GM12874 (cell line): ENCODE results near the gene PGR.

Experiments
- TF ChIP-seq, protein P1 (sequence below): IDR thresholded peaks from 2 replicates; pipeline ENCODE4 v1.5.1; 2011; ENCODE audit warnings: low read depth, mild to moderate bottlenecking, control low read depth, low read length, moderate library complexity; ENCODE audit not compliant: insufficient read depth

PGR gene

DNA sequence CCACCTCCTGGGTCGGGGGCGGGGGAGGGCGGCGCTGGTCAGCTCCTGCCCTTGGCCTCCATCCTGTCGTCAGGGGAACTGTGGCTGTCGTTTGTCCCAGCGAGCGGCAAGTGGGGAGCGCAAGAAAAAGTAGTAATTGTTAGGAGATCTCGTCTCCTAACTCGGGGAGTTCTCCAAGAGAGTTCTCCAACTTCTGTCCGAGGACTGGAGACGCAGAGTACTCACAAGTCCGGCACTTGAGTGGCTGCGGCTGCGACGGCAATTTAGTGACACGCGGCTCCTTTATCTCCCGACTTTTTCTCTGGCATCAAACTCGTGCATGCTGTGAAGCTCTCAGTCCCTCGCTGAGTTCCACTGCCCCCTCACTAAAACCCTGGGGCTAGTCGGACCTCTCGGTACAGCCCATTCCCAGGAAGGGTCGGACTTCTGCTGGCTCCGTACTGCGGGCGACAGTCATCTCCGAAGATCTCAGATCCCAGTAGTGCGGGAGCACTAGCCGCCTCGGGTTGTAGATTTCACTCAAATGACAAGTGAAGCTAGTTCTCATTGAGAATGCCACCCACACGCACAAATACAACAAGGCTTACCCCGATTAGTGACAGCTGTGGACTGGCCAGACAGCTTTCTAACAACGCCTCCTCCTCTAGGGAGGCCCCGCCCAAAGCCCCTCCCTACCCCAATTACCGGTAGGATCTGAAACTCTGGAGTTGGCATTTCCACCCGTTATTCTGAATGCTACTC lies at the start of gene PGR:
TSS of gene PGR (minus strand) at position 611 of the 741 bp plus-strand sequence. CDS start 743 bp downstream, outside the sequence.
- TF ChIP-seq, protein P1, sequence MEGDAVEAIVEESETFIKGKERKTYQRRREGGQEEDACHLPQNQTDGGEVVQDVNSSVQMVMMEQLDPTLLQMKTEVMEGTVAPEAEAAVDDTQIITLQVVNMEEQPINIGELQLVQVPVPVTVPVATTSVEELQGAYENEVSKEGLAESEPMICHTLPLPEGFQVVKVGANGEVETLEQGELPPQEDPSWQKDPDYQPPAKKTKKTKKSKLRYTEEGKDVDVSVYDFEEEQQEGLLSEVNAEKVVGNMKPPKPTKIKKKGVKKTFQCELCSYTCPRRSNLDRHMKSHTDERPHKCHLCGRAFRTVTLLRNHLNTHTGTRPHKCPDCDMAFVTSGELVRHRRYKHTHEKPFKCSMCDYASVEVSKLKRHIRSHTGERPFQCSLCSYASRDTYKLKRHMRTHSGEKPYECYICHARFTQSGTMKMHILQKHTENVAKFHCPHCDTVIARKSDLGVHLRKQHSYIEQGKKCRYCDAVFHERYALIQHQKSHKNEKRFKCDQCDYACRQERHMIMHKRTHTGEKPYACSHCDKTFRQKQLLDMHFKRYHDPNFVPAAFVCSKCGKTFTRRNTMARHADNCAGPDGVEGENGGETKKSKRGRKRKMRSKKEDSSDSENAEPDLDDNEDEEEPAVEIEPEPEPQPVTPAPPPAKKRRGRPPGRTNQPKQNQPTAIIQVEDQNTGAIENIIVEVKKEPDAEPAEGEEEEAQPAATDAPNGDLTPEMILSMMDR: no peak

DNA sequence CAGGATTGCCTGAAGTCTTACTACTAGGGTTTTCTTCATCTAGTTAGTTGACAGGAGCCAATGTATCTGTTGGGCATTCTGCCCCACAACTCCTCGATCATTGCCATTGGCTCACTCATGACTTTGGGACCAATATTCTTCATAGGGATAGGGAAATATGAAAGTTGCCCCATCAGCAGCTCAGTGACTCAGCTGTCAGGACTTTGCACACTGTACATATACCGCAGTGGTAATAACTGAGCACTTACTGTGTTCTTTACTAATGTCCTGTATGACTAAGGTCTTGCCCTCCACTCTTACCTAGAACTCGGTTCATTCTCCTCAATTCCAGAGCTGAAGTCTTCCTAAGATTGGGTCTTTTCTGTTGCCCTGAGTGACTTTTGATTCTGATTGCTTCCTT lies 46.8 kb upstream of the PGR start:
- TF ChIP-seq, protein P1: no peak

DNA sequence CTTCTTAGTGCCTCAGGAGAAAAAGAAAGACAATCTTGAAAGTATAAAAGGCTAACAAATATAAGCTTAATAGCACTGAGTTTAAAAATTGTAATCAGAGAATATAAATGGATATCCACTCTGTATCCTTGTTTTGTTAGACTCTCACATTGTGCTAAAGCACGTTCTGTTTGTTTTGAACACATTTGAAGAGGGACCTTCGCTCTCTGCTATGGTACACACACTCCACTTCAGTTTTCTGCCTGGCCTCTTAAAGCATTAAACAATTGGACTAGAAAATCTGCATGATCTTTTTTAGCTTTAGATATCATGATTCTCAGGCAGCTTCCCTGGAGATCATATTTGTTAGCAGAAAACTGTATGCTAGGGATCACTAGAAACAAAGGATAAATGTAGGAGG lies 40.3 kb upstream of the PGR start:
- TF ChIP-seq, protein P1: no peak

DNA sequence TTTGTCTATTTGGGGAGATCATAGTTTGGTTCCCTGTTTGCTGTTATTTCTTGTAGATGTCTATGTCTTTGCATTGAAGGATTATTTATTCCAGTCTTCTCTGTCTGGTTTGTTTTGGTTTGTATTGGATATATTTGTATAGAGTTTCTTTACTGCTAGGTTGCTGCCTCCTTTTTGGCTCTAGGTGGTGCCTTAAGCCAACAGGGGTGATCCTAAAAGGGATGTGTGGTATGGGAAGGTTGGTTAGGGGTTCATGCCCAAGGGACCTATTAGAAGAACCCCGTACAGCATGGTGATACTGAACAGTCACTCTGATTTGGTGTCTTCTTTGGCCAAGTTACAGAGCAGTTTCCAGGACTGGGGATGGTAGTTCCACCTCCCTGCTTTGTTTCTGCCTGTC lies 36.4 kb upstream of the PGR start:
- TF ChIP-seq, protein P1: no peak

DNA sequence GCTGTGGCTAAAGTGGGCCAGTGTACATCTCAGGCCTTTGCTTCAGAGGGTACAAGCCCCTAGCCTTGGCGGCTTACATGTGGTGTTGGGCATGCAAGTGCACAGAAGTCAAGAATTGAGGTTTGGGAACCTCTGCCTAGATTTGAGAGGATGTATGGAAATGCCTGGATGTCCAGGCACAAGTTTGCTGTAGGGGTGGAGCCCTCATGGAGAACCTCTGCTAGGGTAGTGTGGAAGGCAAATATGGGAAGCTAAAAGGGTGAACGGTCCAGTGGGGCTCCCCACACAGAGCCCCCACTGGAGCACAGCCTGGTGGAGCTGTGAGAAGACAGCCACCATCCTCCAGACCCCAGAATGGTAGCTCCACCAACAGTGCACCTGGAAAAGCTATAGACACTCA lies 28.5 kb upstream of the PGR start:
- TF ChIP-seq, protein P1: no peak

DNA sequence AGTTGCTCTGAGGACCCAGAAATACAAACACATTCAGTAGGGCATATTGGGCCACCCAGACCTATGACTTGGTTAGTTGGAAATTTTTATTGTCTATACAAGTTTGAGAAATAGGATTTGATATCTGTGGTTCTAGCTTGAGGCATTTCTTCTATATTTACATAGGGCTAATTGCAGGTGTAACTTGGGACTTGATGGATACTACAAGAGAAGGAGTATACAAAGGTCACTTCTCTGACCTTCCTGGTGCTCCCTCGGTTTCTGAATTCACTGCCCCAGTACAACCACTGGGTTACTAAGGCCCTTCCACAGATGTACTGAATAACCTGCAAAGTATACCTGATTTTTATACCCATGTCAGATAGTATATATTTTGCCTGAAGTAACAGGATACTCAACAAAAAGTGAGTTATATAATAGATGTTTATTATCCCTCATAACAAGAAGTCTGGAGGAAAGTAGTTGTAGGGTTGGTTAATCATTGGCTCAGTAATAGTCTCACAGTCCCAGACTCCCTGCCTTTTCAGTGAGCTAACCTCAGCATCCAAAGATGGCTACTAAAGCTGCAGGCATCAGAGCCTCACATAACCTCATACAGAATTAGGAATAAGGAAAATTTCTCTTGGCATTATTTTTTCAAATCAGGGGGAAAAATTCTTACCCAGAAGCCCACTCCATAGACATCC lies 8.8 kb upstream of the PGR start:
- TF ChIP-seq, protein P1: no peak

DNA sequence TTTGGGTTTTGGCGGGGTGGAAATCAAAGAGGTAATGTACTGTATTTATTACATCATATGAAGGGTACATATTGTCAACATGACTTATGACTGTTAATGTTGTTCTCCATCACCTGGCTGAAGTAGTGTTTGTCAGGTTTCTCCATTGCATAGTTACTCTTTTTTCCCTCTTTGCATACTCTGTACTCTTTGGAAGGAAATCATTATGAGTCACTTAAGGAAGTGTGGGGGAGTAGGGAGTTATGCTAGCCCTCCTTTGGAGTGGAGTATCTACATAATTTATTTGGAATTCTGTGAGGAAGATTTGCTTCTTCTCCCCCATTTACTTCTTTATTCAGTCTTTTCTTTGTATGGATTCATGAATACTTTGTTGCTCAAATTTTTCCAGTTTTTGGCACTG lies 3.6 kb upstream of the PGR start:
- TF ChIP-seq, protein P1: no peak
